ELF-1 (cell line): ENCODE measurements around the gene CMTM2.
"Not testable (repeated sequence)": the region's sequence is repeated elsewhere in the genome, so short reads cannot be mapped to it uniquely, and the experiment has no call there.

Source experiments
- DNase-seq: peaks from one replicate; pipeline ENCODE4 v3.0.0-alpha.2; 2016; ENCODE audit warnings: low read depth, low spot score

CMTM2 gene

DNA sequence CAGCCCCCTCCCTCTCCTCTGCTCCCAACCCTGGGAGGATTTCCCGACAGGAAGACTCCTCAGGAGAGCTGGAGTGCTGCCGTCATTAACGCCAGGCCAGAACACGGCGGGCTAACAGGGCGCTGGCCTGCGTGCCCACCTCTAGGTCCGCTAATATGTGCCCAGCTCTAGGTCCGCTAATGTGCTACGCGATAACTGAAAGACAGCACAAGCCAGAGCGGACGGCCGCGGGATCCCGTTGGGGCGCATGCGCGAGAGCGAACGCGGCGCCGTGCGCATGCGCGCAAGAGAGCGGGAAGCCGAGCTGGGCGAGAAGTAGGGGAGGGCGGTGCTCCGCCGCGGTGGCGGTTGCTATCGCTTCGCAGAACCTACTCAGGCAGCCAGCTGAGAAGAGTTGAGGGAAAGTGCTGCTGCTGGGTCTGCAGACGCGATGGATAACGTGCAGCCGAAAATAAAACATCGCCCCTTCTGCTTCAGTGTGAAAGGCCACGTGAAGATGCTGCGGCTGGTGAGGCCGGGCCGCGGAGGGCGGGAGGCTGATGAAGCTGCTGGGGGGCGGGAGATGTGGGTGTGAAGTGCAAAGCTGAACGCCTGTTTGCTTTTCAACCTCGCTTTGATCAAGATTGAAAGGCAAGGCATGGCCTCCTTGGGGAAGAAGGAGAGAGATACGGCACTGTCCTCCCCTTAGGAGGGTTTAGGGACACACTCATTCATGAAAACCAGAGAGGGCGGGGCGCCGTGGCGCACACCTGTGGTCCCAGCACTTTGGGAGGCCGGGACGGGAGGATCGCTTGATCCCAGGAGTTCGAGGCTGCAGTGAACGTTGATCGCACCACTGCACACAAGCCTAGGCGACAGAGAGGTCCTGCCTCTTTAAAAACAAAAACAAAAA, 26.7 kb upstream of the CMTM2 start, which contains the start of gene CKLF:
TSS of gene CKLF (plus strand) at position 291 of the 892 bp plus-strand sequence. CDS start at position 431, 140 bp downstream.
- DNase-seq = peak; percentile 94

DNA sequence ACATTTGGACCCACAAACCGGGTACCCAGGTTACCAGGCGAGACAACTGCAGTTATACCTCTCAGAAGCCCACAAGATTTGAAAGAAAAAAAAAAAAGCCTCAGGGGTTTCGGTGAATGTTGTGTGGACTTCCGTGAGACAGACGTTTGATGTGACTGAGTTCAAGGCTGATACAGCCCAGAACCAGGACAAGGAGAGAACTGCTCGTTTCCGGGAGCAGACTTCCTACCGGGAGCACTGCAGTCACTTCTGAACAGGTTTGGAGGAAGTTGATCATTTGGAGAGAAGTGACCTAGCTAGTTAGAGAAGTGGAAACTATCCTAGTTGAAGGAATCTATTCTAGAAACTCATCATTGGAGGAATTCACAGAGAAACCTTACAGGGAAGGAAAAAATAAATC, 26.0 kb upstream of the CMTM2 start:
- no peak for DNase-seq

DNA sequence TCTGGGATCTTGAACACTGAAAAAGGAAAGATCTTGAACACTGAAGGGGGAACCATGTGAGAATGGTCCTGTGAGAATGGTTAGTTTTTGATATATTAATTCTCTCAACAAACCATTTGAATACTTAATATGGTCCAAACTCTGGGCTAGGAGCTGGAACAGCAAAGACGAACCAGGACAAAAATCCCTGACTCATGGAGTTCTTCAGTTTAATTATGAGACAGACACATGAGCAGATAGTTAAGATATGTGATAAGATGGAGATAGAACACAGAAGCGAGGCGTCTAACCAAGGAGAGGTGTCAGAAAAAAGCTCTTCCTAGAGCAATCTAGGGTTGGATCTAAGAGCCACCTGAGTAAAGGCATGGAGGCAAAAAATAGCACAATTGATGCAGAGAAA, 25.2 kb upstream of the CMTM2 start:
- DNase-seq = no peak

DNA sequence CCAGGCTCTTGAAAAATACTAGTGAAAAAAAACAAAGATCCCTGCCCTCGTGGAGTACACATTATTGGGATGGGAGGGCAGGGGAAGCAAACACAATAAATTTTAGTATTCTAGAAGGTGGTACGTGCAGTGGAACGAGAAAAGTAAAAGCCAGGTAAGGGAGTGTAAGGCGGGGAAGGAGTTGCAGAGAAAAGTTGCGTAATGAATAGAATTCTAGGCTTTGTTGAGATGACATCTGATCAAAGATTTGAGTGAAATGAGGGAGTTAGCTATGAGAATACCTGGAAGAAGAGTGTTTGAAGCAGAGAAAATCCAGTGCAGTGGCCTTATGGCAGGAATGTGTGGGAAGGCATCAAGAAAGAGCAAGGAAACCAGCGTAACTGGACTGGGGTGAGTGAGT, 24.8 kb upstream of the CMTM2 start:
- no peak for DNase-seq

DNA sequence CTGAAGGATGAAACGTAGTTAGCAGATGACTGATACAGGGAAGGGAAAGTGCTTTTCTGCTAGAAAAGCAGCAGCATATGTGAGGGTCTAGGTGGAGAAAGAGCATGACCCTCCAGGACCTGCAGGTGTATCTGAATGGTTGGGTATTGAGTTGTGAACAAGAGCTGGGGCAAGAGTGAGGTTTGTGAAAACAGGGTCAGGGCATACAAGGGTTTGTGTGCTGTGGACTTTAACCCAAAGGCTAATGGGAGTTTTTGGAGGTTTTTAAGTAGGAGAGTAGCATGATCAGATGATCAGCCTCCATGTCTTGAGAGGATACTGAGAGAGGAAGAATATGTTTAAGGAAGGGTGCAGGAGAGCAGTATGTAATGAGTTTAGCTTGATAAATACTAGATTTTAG, 19.2 kb upstream of the CMTM2 start:
- DNase-seq = no peak

DNA sequence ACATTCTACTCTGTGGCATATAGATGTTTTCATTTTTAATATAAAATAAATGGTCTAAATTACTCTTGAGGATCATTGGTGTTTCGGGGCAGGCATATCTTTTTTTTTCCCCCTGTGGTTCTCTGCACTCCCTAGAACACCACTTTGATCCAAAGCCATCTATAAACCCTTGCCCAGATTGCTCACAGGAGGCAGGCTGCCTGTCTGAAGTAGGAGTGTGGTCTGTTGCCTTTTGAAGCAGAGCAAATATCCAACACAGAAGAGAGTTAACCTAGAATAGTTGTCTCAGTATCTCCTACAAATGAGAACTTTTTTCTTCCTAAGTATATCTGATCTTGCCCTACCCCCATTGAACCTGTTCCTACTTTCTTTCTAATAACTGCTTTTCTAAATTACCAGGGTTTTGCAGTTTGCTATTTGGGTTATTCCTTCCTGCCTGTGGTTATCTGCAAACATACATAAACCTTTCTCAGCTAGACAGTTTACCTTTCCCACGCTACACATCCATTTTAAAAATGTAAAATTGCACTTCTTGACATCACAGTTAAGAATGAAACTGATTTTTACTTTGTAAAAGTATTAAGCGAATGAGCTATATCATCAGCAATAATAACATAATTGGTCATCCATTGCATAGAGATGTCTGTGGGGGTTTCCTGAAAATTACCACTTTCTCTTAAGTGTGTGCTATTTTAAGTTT, 17.7 kb upstream of the CMTM2 start:
- no peak for DNase-seq

DNA sequence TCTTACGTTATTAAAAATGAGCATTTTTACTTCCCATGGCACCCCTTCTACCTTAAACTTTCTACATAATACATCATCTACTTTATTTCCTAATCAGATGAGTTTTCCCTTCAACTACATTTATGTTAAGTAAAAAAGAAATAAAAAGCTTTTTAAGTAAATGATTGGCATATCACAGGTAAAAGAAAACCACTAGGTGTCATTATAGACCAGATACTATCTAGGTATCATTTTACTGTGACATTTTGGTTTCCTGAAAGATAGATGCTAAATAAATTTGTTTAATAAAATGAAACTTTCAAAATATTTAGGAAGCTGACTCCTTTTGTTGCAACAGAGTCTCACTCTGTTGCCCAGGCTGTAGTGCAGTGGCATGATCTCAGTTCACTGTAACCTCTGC, 16.9 kb upstream of the CMTM2 start:
- DNase-seq = no peak

DNA sequence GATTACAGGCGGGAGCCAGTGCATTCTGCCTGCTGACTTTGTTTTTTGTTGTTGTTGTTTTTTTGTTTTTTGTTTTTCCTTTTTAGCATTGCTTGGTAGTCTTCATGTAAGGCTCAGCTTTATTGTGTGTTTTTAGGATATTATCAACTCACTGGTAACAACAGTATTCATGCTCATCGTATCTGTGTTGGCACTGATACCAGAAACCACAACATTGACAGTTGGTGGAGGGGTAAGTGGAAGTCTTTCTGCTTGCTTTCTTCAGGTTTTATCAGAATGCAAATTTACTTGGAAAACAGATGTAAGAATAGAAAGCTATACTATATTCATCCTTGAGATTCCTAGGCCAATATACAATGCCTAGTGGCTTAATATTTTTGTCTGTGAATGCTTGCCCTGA, 16.3 kb upstream of the CMTM2 start:
- no peak for DNase-seq

DNA sequence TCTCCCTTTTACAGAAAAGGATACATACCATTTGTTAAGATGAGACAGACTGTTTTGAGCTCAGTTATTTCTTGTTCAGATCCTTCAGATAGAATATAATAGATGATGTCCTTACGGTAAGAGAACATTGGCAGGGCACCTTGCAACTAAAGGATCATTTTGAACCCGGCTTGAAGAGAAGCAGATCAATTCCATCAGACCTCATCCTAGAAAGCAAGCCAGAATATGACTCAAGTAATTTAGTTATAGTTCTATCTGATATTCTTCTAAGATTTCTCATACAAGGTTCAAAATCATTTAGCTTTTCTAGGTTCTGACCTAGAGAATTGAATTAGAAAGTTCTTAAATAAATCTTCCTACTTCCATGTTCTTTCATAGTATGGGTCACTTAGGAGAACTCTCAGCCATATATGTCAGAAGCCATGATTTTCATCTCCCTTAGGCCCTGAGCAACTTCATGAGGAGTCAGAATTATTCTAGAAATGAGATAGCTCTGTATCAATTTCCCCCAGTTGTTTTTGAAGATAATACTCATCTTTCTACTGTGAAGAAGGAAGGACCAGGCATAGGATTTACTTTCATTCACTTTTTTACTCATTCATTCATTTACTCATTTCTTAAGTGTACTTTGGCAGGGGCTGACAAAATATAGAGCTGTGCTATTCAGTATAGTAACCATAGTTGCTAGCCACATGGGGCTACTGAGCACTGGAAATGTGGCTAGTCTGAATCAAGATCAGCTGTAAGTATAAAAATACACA, 15.5 kb upstream of the CMTM2 start:
- DNase-seq = no peak

DNA sequence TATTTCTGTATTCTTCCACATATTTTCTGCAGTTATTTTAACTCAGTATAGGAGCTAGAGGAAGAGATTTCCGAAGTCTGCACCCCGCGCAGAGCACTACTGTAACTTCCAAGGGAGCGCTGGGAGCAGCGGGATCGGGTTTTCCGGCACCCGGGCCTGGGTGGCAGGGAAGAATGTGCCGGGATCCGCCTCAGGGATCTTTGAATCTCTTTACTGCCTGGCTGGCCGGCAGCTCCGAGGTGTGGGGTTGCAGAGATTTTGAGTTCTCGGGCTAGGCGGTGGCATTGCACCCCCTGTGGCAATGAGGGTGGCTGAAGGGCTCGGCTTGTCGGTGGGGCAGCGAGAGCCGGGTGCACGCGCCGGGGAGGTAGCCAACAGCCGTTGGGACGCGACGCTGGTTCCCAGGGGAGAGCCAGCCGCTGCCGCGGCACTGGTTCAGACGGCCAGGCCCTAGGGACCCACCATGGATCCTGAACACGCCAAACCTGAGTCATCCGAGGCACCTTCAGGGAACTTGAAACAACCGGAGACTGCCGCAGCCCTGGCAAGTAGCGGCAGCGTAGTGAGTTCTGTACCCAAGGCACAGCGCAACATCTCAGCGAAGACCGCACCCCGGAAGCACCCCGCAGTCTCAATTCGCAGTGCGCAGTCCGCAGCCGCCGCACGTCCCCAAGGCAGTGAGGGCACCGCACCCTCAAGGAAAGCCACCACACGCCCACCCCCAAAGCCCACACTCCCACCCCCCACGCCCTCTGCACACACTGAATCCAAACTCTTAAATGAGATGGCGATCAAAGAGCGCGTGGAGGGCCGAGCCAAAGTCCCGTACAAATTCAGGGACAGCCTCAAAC, 13.0 kb upstream of the CMTM2 start, which contains the start of gene CMTM1:
TSS of gene CMTM1 (plus strand) at position 389 of the 851 bp plus-strand sequence. CDS start at position 464, 75 bp downstream.
- peak; percentile 65 for DNase-seq

DNA sequence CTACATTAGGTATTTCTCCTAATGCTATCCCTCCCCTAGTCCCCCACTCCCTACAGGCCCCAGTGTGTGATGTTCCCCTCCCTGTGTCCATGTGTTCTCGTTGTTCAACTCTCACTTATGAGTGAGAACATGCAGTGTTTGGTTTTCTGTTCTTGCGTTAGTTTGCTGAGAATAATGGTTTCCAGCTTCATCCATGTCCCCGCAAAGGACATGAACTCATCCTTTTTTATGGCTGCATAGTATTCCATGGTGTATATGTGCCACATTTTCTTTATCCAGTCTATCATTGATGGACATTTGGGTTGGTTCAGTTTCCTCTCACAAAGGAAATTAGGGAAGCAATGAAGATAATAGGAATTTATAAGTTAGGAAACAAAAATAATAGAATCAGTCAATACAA, 12.0 kb upstream of the CMTM2 start:
- not testable (repeated sequence) for DNase-seq

DNA sequence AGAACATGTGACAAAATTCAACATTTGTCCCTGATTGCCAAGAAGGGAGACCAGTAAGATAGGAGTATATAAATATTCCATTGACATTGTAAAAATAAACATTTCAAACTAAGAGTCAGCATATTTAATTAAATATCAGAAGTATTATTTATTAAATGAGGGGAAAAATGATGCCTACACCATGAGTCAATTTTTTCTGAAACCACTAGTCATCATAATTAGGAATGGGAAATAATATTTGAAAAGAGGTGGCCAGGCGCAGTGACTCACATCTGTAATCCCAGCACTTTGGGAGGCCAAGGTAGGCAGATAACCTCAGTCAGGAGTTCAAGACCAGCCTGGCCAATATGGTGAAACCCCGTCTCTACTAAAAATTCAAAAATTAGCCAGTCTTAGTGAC, 10.9 kb upstream of the CMTM2 start:
- DNase-seq = no peak

DNA sequence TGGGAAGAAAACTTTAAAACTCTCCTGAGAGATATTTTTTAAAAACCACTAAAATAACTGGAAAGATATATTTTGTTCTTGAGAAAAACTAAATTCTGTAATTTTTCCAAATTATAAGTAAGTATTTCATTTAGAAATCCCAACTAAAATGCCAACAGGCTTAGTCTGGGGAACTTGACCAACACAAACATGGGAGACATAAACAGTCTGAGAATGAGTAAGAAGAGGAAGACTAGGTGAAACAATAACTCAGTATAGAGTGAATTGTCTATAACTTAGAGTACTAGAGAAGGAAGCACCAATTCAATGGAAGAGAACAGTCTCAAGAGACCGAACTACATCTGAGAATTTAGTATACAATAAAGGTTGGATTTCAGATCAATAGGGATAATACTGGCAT, 10.1 kb upstream of the CMTM2 start:
- DNase-seq = no peak

DNA sequence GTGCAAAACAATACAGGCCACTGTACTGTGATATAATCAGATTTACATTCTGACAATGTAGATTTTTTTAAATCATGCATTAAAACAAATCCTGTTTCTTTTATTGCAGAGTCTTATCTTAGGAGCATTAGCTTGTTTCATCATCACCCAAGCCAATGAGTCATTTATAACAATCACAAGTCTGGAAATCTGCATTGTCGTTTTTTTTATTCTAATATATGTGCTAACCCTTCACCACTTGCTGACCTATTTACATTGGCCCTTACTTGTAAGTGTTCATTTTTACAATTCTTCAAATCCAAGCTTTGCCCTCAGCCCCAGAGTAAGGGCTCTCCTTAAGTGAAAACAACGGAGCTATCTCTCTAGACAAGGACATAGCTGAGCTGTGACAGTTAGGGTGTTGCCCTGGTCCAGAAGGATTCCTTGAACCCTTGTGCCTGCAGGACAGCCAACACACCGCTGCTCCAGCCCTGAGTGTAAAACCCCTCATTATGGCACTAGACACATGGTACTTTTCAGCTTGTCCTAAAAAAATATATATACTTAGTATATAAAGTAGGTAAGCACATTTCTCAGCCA, 9.3 kb upstream of the CMTM2 start:
- no peak for DNase-seq

DNA sequence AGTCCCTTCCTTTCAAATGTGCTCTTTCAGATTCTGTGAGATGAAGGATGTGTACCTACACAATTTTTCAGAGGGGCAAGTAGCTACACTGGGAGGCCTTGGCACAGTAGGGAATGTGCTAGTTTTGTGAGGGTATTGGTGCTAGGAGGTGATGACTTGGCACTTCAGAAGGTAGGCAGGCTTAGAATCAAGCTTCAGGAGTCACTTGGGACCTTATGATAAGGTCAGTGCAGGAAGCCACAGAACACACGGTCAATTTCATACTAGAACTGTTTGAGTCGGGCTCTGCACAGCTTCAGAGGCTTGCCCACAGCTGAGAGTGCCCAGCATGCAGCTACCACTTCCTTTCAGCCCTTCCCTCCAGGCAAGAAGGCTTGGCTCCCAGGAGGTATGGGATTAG, 6.9 kb upstream of the CMTM2 start:
- DNase-seq = no peak

DNA sequence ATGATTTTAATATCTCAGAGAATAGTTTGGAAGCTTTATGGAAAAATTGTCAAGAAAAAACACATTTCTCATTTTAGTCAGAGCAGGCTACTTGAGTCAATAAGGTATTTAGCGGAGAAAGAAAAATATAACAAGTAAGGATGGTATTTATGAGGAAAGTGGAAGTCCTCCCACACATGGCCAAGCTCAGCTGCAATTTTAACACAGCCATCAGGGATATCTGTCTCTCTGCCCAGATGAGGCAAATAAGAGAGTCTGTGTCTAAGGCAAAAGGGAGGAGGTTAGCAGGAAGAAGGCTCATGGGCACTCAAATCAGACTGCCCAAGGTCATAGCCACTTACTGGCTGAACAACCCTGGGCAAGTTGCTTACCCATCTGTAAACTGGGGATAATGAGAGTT, 5.2 kb upstream of the CMTM2 start:
- no peak for DNase-seq

DNA sequence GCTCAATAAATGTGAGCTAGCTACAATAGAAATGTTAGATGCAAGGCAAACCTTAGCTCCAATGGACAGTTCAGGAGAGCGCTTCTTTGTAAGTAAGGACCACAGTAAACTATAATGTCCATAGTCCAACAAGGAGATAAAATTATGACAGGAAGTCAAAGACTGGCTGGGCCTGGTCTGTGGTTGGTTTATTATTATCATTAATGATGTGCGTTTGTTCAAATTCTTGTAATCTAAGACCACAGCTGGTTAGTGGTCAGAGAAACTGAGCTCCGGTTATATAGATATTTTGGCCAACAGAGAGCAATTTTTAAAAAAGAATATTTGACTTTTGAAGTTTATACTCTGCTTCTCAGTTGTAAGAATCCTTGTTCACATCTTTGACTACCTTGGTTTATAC, 4.7 kb upstream of the CMTM2 start:
- DNase-seq = no peak

DNA sequence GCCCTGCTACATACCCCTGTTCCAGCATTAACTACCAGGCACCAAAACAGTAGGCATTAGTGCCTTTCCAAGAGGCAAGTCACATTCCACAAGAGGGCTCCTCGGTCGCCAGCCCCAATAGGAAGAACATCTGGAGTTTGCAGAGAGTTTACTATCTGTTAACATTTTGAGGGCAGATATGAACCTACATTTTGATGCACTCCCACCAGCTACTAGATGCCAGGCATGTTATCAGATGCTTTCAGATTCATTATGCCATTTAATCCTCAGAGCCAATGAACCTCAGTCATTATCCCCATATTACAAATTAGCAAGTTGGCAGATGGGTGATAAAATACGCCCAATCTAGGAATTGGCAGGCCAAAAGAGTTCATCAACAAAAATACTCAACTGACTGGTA, 4.2 kb upstream of the CMTM2 start:
- no peak for DNase-seq

DNA sequence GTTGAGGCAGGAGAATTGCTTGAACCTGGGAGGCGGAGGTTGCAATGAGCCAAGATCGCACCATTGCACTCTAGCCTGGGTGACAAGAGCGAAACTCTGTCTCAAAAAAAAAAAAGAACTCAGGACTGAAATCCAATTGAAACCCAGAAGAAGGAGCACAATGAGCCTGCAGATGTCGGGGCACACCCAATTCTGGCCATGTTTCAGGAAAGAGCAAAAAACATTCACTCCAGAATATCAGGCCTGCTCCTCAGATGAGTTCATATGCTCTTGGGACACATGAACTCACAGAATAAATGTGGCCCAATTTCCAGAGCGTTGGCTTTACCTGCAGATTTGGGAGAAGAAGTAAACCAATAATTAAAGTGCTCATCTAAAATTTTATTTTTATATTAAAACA, 3.0 kb upstream of the CMTM2 start:
- no peak for DNase-seq

DNA sequence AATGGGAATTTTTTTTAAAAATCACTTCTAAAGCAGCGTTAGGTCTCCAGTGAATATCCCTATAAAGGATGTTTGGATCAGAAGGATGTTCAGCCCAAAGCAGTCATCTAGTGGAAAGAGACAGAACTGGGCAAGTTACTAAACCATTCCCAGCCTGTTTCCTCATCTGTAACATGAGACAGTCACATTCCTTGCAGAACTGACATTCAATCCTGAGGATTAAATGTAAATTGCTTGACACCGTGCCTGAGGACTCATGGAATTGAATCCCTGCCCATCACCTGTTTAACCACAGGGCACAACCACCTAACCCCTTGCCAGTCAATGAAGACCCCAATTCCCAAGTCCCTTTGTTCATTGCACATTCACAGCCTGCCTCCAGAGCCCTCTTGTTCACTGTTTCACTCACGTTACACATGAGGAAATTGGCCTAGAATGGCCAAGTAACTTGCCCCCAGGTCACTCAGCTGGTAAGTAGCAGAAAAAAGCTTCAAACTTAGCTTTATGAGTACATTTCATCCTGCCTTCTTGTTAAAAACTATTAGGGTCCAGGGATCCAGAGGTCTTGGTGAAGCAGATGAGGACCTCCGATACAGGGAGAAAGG, 1.4 kb downstream of the CMTM2 start:
- peak; percentile 39 for DNase-seq
